ENCODE results near the gene STK32C.

DNA sequence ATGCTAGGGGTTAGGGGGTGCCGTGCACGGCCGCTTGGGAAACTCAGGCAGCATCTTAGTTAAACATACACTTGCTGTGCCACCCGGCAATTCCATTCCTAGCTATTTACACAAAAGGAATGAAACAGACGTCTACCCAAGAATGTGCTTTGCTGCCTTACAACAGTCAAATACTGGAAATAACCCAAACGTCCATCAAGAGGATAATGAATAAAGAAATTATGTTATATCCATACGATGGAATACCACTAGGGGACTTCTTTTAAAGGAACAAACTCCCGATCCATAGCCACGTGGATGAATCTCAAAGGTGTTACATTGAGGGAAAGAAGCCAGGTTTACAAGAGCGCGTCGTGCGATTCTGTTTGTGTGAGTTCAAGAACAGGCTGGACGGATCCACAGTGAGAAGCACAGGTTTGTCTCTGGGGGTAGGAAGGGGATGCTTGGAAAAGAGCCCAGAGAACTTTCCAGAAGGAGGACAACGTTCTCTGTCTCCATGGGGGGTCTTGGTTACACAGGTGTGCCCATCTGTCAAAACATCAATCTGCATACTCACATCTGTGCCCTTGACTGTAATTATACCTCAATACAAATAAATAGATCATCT, 41.8 kb downstream of the STK32C start:
- TF ChIP-seq, protein P1, sequence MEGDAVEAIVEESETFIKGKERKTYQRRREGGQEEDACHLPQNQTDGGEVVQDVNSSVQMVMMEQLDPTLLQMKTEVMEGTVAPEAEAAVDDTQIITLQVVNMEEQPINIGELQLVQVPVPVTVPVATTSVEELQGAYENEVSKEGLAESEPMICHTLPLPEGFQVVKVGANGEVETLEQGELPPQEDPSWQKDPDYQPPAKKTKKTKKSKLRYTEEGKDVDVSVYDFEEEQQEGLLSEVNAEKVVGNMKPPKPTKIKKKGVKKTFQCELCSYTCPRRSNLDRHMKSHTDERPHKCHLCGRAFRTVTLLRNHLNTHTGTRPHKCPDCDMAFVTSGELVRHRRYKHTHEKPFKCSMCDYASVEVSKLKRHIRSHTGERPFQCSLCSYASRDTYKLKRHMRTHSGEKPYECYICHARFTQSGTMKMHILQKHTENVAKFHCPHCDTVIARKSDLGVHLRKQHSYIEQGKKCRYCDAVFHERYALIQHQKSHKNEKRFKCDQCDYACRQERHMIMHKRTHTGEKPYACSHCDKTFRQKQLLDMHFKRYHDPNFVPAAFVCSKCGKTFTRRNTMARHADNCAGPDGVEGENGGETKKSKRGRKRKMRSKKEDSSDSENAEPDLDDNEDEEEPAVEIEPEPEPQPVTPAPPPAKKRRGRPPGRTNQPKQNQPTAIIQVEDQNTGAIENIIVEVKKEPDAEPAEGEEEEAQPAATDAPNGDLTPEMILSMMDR (IDR thresholded peaks at IDR 0.05), result no peak
- TF ChIP-seq EZH2 (IDR thresholded peaks at IDR 0.05), result no peak

Data from neural progenitor cell (in vitro differentiated cells).